HEK293 (cell line): ENCODE data around the gene PNMA1.
A peak's percentile ranks its signal among the peaks of the same experiment; 100 is the strongest.

Experiments
- CTCF ChIA-PET: fragments of 350-600 bp; formaldehyde crosslinking; extraction: SDS; loops from one replicate; lab custom pipeline; 2021; ENCODE audit warnings: antibody characterized with exemption; lab: Yijun Ruan, JAX
- POLR2A ChIA-PET: fragments of 300-600 bp; formaldehyde crosslinking; extraction: SDS; loops from one replicate; lab custom pipeline; 2020; ENCODE audit warnings: antibody characterized with exemption, inconsistent platforms; lab: Yijun Ruan, JAX
- H3K27ac ChIP-seq: fragments of 200-500 bp; sonication (Bioruptor generic); 2 replicates; pipeline ENCODE4 v1.5.1; 2014; ENCODE audit warnings: low read depth, low read length, control low read depth, inconsistent platforms; ENCODE audit errors: extremely low read depth
- H3K36me3 ChIP-seq, 2 experiments: fragments of 200-500 bp in 1 of 2; sonication (Bioruptor generic) in 1 of 2; 1 replicate in 1 of 2; 2 replicates in 1 of 2; pipeline ENCODE4 v1.5.1; 2014 to 2017; ENCODE audit warnings: inconsistent platforms in 2 of 2, low read length in 2 of 2; ENCODE audit not compliant: control insufficient read depth in 2 of 2, insufficient read depth in 1 of 2
- H3K4me1 ChIP-seq: fragments of 200-500 bp; sonication (Bioruptor generic); 2 replicates; pipeline ENCODE4 v1.5.1; 2014; ENCODE audit warnings: mild to moderate bottlenecking, low read length, inconsistent platforms; ENCODE audit not compliant: control insufficient read depth, insufficient read depth
- H3K4me3 ChIP-seq: 2 replicates; pipeline ENCODE4 v1.5.1; 2011; ENCODE audit warnings: low read depth, mild to moderate bottlenecking, control low read depth, low read length, moderate library complexity
- H3K9me3 ChIP-seq: fragments of 200-500 bp; sonication (Bioruptor generic); 2 replicates; pipeline ENCODE4 v1.5.1; 2014; ENCODE audit warnings: low read depth, low read length, inconsistent platforms; ENCODE audit not compliant: control insufficient read depth, insufficient read depth
- AEBP2 ChIP-seq: fragments of 450-650 bp; formaldehyde crosslinking; IDR thresholded peaks from 2 replicates; pipeline ENCODE4 v1.5.1; 2016; ENCODE audit warnings: missing biosample characterization, missing genetic modification characterization, borderline replicate concordance
- GLIS2 ChIP-seq: fragments of 450-650 bp; formaldehyde crosslinking; IDR thresholded peaks from 2 replicates; pipeline ENCODE4 v1.5.1; 2016; ENCODE audit warnings: missing biosample characterization, missing genetic modification characterization
- IKZF3 ChIP-seq: fragments of 450-650 bp; IDR thresholded peaks from 2 replicates; pipeline ENCODE4 v1.5.0; 2018; ENCODE audit warnings: missing biosample characterization, mild to moderate bottlenecking, missing genetic modification characterization, moderate library complexity
- KLF7 ChIP-seq: fragments of 450-650 bp; formaldehyde crosslinking; IDR thresholded peaks from 2 replicates; pipeline ENCODE4 v1.5.1; 2016; ENCODE audit warnings: missing biosample characterization, missing genetic modification characterization, borderline replicate concordance
- SP3 ChIP-seq: fragments of 450-650 bp; formaldehyde crosslinking; IDR thresholded peaks from 2 replicates; pipeline ENCODE4 v1.5.1; 2016; ENCODE audit warnings: missing biosample characterization, missing genetic modification characterization
- ZBTB48 ChIP-seq: fragments of 450-650 bp; formaldehyde crosslinking; IDR thresholded peaks from 2 replicates; pipeline ENCODE4 v1.5.1; 2016; ENCODE audit warnings: missing biosample characterization, missing genetic modification characterization
- ZIC2 ChIP-seq: fragments of 450-650 bp; formaldehyde crosslinking; IDR thresholded peaks from 2 replicates; pipeline ENCODE4 v1.5.1; 2016; ENCODE audit warnings: missing biosample characterization, missing genetic modification characterization
- ZNF114 ChIP-seq: fragments of 450-650 bp; formaldehyde crosslinking; IDR thresholded peaks from 2 replicates; pipeline ENCODE4 v1.5.0; 2017; ENCODE audit warnings: missing biosample characterization, missing genetic modification characterization
- ZNF155 ChIP-seq: fragments of 450-650 bp; formaldehyde crosslinking; IDR thresholded peaks from 2 replicates; pipeline ENCODE4 v1.5.1; 2016; ENCODE audit warnings: missing biosample characterization, missing genetic modification characterization
- ZNF175 ChIP-seq: fragments of 450-650 bp; formaldehyde crosslinking; IDR thresholded peaks from 2 replicates; pipeline ENCODE4 v1.5.1; 2016; ENCODE audit warnings: missing biosample characterization, missing genetic modification characterization
- ZNF202 ChIP-seq: fragments of 450-650 bp; formaldehyde crosslinking; IDR thresholded peaks from 2 replicates; pipeline ENCODE4 v1.5.1; 2016; ENCODE audit warnings: missing biosample characterization, missing genetic modification characterization, borderline replicate concordance
- ZNF211 ChIP-seq: fragments of 450-650 bp; formaldehyde crosslinking; IDR thresholded peaks from 2 replicates; pipeline ENCODE4 v1.5.1; 2016; ENCODE audit warnings: low read depth, missing biosample characterization, missing genetic modification characterization
- ZNF366 ChIP-seq: fragments of 450-650 bp; formaldehyde crosslinking; conservative IDR thresholded peaks from 2 replicates; pipeline ENCODE4 v1.5.1; 2016; ENCODE audit warnings: missing biosample characterization, missing genetic modification characterization
- ZNF560 ChIP-seq: fragments of 450-650 bp; formaldehyde crosslinking; IDR thresholded peaks from 2 replicates; pipeline ENCODE4 v1.5.1; 2017; ENCODE audit warnings: missing biosample characterization, missing genetic modification characterization, borderline replicate concordance
- ZNF785 ChIP-seq: fragments of 450-650 bp; formaldehyde crosslinking; IDR thresholded peaks from 2 replicates; pipeline ENCODE4 v1.5.1; 2016; ENCODE audit warnings: missing biosample characterization, missing genetic modification characterization
- TF ChIP-seq, protein P1 (sequence below): fragments of 450-650 bp; formaldehyde crosslinking; IDR thresholded peaks from 2 replicates; pipeline ENCODE4 v1.5.1; 2016; ENCODE audit warnings: missing biosample characterization, missing genetic modification characterization
- TF ChIP-seq, protein P2 (sequence below): fragments of 450-650 bp; IDR thresholded peaks from 2 replicates; pipeline ENCODE4 v1.5.1; 2018; ENCODE audit warnings: missing biosample characterization, mild to moderate bottlenecking, missing genetic modification characterization
- TF ChIP-seq, protein P3 (sequence below): fragments of 450-650 bp; formaldehyde crosslinking; IDR thresholded peaks from 2 replicates; pipeline ENCODE4 v1.5.1; 2016; ENCODE audit warnings: missing biosample characterization, missing genetic modification characterization

PNMA1 gene

DNA sequence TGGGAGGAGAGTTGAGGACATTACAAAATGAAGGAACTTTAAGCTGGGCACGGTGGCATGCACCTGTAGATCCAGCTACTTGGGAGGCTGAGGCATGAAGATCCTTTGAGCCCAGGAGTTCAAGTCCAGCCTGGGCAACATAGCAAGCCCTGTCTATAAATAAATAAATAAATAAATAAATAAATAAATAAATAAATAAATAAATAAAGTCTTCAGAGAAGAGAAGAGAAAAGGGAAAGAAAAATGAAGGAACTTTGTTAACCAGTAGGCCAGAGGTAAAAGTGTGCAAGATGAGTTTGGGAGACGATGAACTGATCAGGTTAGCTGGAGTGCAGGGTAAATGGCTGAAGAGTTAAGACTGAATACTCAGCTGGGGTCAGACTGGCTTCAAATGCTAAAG, 20.1 kb downstream of the PNMA1 start (continued):
- TF ChIP-seq ZNF175 (no peak), ZNF366 (tag by site-specific recombination) (peak; percentile 35; the same call in 1 of the 2 replicates), GLIS2 (tag by site-specific recombination) (no peak), ZNF202 (tag by site-specific recombination) (peak; percentile 81; the same call in 1 of the 2 replicates), KLF7 (tag by site-specific recombination) (no peak), ZIC2 (tag by site-specific recombination) (no peak), AEBP2 (tag by site-specific recombination) (peak; percentile 69; the same call in 1 of the 2 replicates), ZNF560 (peak; percentile 92), ZBTB48 (tag by site-specific recombination) (no peak), SP3 (tag by site-specific recombination) (peak; percentile 37; the same call in 1 of the 2 replicates), ZNF211 (tag by site-specific recombination) (no peak)
- TF ChIP-seq, protein P1, sequence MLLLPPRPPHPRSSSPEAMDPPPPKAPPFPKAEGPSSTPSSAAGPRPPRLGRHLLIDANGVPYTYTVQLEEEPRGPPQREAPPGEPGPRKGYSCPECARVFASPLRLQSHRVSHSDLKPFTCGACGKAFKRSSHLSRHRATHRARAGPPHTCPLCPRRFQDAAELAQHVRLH: 0 out of 2 replicates have a peak, but pooled peaks have one; percentile 50

DNA sequence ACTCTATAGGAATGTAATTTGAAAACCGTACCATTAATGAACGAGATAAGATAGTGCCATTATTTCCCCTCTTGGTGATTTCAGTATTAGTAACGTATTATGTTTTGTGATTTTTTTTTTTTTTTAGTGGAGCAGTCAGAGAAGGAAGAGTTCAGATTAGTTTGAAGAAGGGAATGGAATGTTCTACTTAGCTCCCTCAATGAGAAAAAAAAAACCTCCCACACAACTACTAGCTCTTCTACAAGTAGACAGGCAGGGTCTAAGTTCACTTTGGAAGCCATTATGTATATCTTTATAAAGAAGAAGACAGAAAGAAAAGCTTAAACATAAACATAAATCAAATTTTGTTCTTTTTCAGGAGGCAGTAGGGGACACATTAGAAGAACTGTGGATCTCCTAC, 27.3 kb downstream of the PNMA1 start:
- Histone ChIP-seq H3K27ac (no peak overlapping the region), H3K4me1 (no peaks in the 10 kb centered on the region), H3K9me3 (no peaks in the 10 kb centered on the region), H3K36me3 (peaks cover 4 to 11% of the 10 kb centered on the region in 2 experiments; a peak in 2 of 3 replicates), H3K4me3 (no peak overlapping the region)
- ChIA-PET CTCF (interaction anchor here (0.6 to 0.7 kb wide), 2 partner anchors 30 to 45 kb away, joined by 4 read pairs; no protein-coding TSS in a partner anchor), POLR2A (no interaction called here)
- TF ChIP-seq, protein P2, sequence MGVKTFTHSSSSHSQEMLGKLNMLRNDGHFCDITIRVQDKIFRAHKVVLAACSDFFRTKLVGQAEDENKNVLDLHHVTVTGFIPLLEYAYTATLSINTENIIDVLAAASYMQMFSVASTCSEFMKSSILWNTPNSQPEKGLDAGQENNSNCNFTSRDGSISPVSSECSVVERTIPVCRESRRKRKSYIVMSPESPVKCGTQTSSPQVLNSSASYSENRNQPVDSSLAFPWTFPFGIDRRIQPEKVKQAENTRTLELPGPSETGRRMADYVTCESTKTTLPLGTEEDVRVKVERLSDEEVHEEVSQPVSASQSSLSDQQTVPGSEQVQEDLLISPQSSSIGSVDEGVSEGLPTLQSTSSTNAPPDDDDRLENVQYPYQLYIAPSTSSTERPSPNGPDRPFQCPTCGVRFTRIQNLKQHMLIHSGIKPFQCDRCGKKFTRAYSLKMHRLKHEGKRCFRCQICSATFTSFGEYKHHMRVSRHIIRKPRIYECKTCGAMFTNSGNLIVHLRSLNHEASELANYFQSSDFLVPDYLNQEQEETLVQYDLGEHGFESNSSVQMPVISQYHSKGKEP: no peak
- TF ChIP-seq ZNF785 (tag by site-specific recombination): no peak
- TF ChIP-seq, protein P1: no peak

DNA sequence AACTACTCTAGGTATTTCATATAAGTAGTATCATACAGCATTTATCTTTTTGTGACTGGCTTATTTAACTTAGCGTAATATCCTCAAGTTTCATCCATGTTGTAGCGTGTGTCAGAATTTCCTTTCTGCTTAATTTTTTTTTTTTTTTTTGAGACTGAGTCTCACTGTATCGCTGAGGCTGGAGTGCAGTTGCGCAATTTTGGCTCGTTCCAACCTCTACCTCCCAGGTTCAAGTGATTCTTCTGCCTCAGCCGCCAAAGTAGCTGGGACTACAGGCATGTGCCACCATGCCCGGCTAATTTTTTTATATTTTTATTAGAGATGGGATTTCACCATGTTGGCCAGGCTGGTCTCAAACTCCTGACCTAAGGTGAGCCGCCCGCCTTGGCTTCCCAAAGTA, 28.9 kb downstream of the PNMA1 start:
- TF ChIP-seq ZNF114 (no peak), ZNF211 (tag by site-specific recombination) (no peak), ZNF155 (tag by site-specific recombination) (no peak), IKZF3 (tag by site-specific recombination) (no peak)
- TF ChIP-seq, protein P3, sequence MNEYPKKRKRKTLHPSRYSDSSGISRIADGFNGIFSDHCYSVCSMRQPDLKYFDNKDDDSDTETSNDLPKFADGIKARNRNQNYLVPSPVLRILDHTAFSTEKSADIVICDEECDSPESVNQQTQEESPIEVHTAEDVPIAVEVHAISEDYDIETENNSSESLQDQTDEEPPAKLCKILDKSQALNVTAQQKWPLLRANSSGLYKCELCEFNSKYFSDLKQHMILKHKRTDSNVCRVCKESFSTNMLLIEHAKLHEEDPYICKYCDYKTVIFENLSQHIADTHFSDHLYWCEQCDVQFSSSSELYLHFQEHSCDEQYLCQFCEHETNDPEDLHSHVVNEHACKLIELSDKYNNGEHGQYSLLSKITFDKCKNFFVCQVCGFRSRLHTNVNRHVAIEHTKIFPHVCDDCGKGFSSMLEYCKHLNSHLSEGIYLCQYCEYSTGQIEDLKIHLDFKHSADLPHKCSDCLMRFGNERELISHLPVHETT (tag by site-specific recombination): no peak
- H3K36me3 ChIP-seq: peaks cover 4 to 8% of the 10 kb centered on the region in 2 experiments; a peak in 2 of 3 replicates
- no peaks in the 10 kb centered on the region for H3K9me3 ChIP-seq
- H3K4me3 ChIP-seq: no peak overlapping the region
- H3K4me1 ChIP-seq: no peaks in the 10 kb centered on the region
- ChIA-PET CTCF (no interaction called here), POLR2A (no interaction called here)
- no peak overlapping the region for H3K27ac ChIP-seq
